HEK293 (cell line): ENCODE measurements around the gene PLIN5.

Experiments used
- CTCF ChIA-PET: fragments of 350-600 bp; formaldehyde crosslinking; extraction: SDS; loops from one replicate; lab custom pipeline; 2021; ENCODE audit warnings: antibody characterized with exemption; lab: Yijun Ruan, JAX
- POLR2A ChIA-PET: fragments of 300-600 bp; formaldehyde crosslinking; extraction: SDS; loops from one replicate; lab custom pipeline; 2020; ENCODE audit warnings: antibody characterized with exemption, inconsistent platforms; lab: Yijun Ruan, JAX
- H3K27ac ChIP-seq: fragments of 200-500 bp; sonication (Bioruptor generic); 2 replicates; pipeline ENCODE4 v1.5.1; 2014; ENCODE audit warnings: low read depth, low read length, control low read depth, inconsistent platforms; ENCODE audit errors: extremely low read depth
- H3K36me3 ChIP-seq, 2 experiments: fragments of 200-500 bp in 1 of 2; sonication (Bioruptor generic) in 1 of 2; 1 replicate in 1 of 2; 2 replicates in 1 of 2; pipeline ENCODE4 v1.5.1; 2014 to 2017; ENCODE audit warnings: inconsistent platforms in 2 of 2, low read length in 2 of 2; ENCODE audit not compliant: control insufficient read depth in 2 of 2, insufficient read depth in 1 of 2
- H3K4me1 ChIP-seq: fragments of 200-500 bp; sonication (Bioruptor generic); 2 replicates; pipeline ENCODE4 v1.5.1; 2014; ENCODE audit warnings: mild to moderate bottlenecking, low read length, inconsistent platforms; ENCODE audit not compliant: control insufficient read depth, insufficient read depth
- H3K4me3 ChIP-seq: 2 replicates; pipeline ENCODE4 v1.5.1; 2011; ENCODE audit warnings: low read depth, mild to moderate bottlenecking, control low read depth, low read length, moderate library complexity
- H3K9me3 ChIP-seq: fragments of 200-500 bp; sonication (Bioruptor generic); 2 replicates; pipeline ENCODE4 v1.5.1; 2014; ENCODE audit warnings: low read depth, low read length, inconsistent platforms; ENCODE audit not compliant: control insufficient read depth, insufficient read depth
- EGR2 ChIP-seq: fragments of 450-650 bp; formaldehyde crosslinking; IDR thresholded peaks from 2 replicates; pipeline ENCODE4 v1.5.1; 2016; ENCODE audit warnings: low read depth, missing biosample characterization, missing genetic modification characterization
- KLF7 ChIP-seq: fragments of 450-650 bp; formaldehyde crosslinking; IDR thresholded peaks from 2 replicates; pipeline ENCODE4 v1.5.1; 2016; ENCODE audit warnings: missing biosample characterization, missing genetic modification characterization, borderline replicate concordance
- OSR2 ChIP-seq: fragments of 450-650 bp; formaldehyde crosslinking; IDR thresholded peaks from 2 replicates; pipeline ENCODE4 v1.5.1; 2016; ENCODE audit warnings: missing biosample characterization, missing genetic modification characterization
- PRDM1 ChIP-seq: fragments of 450-650 bp; formaldehyde crosslinking; IDR thresholded peaks from 2 replicates; pipeline ENCODE4; 2016; ENCODE audit warnings: missing biosample characterization, missing genetic modification characterization
- WT1 ChIP-seq: fragments of 450-650 bp; formaldehyde crosslinking; IDR thresholded peaks from 2 replicates; pipeline ENCODE4 v1.5.1; 2016; ENCODE audit warnings: missing biosample characterization, missing genetic modification characterization
- ZBTB20 ChIP-seq: fragments of 450-650 bp; formaldehyde crosslinking; IDR thresholded peaks from 2 replicates; pipeline ENCODE4 v1.5.1; 2016; ENCODE audit warnings: missing biosample characterization, missing genetic modification characterization
- ZNF157 ChIP-seq: fragments of 450-650 bp; formaldehyde crosslinking; IDR thresholded peaks from 2 replicates; pipeline ENCODE4 v1.5.1; 2016; ENCODE audit warnings: missing biosample characterization, missing genetic modification characterization
- ZNF174 ChIP-seq: fragments of 450-650 bp; formaldehyde crosslinking; IDR thresholded peaks from 2 replicates; pipeline ENCODE4 v1.5.0; 2017; ENCODE audit warnings: missing biosample characterization, mild to moderate bottlenecking, missing genetic modification characterization
- ZNF398 ChIP-seq: fragments of 450-650 bp; formaldehyde crosslinking; IDR thresholded peaks from 2 replicates; pipeline ENCODE4 v1.5.1; 2017; ENCODE audit warnings: missing biosample characterization, missing genetic modification characterization
- ZNF423 ChIP-seq: fragments of 450-650 bp; formaldehyde crosslinking; IDR thresholded peaks from 2 replicates; pipeline ENCODE4 v1.5.1; 2016; ENCODE audit warnings: missing biosample characterization, missing genetic modification characterization
- ZNF426 ChIP-seq: fragments of 450-650 bp; formaldehyde crosslinking; IDR thresholded peaks from 2 replicates; pipeline ENCODE4 v1.5.1; 2017; ENCODE audit warnings: missing biosample characterization, missing genetic modification characterization, mild to moderate bottlenecking, inconsistent platforms, moderate library complexity
- ZNF558 ChIP-seq: fragments of 450-650 bp; formaldehyde crosslinking; IDR thresholded peaks from 2 replicates; pipeline ENCODE4 v1.5.1; 2016; ENCODE audit warnings: missing biosample characterization, missing genetic modification characterization
- ZNF561 ChIP-seq: fragments of 450-650 bp; IDR thresholded peaks from 2 replicates; pipeline ENCODE4 v1.5.1; 2018; ENCODE audit warnings: missing biosample characterization, missing genetic modification characterization, borderline replicate concordance
- ZNF571 ChIP-seq: fragments of 450-650 bp; formaldehyde crosslinking; IDR thresholded peaks from 2 replicates; pipeline ENCODE4 v1.5.0; 2017; ENCODE audit warnings: missing biosample characterization, missing genetic modification characterization
- ZNF596 ChIP-seq: fragments of 450-650 bp; IDR thresholded peaks from 2 replicates; pipeline ENCODE4 v1.5.0; 2018; ENCODE audit warnings: missing biosample characterization, mild to moderate bottlenecking, missing genetic modification characterization, moderate library complexity
- ZNF621 ChIP-seq: fragments of 450-650 bp; formaldehyde crosslinking; IDR thresholded peaks from 2 replicates; pipeline ENCODE4 v1.5.1; 2017; ENCODE audit warnings: missing biosample characterization, missing genetic modification characterization
- ZNF624 ChIP-seq: fragments of 450-650 bp; formaldehyde crosslinking; IDR thresholded peaks from 2 replicates; pipeline ENCODE4 v1.5.1; 2017; ENCODE audit warnings: missing biosample characterization, missing genetic modification characterization
- ZNF664 ChIP-seq: fragments of 450-650 bp; formaldehyde crosslinking; IDR thresholded peaks from 2 replicates; pipeline ENCODE4 v1.5.1; 2016; ENCODE audit warnings: missing biosample characterization, missing genetic modification characterization
- ZNF670 ChIP-seq: fragments of 450-650 bp; formaldehyde crosslinking; IDR thresholded peaks from 2 replicates; pipeline ENCODE4 v1.5.1; 2016; ENCODE audit warnings: missing biosample characterization, missing genetic modification characterization, low read depth
- ZNF707 ChIP-seq: fragments of 450-650 bp; formaldehyde crosslinking; IDR thresholded peaks from 2 replicates; pipeline ENCODE4 v1.5.1; 2016; ENCODE audit warnings: missing biosample characterization, missing genetic modification characterization
- ZNF747 ChIP-seq: fragments of 450-650 bp; formaldehyde crosslinking; IDR thresholded peaks from 2 replicates; pipeline ENCODE4 v1.5.1; 2016; ENCODE audit warnings: missing biosample characterization, missing genetic modification characterization
- ZXDB ChIP-seq: fragments of 450-650 bp; formaldehyde crosslinking; IDR thresholded peaks from 2 replicates; pipeline ENCODE4 v1.5.1; 2016; ENCODE audit warnings: missing biosample characterization, missing genetic modification characterization
- TF ChIP-seq, protein P1 (sequence below): fragments of 450-650 bp; IDR thresholded peaks from 2 replicates; pipeline ENCODE4 v1.5.1; 2018; ENCODE audit warnings: missing biosample characterization, missing genetic modification characterization
- TF ChIP-seq, protein P2 (sequence below): fragments of 450-650 bp; formaldehyde crosslinking; IDR thresholded peaks from 2 replicates; pipeline ENCODE4 v1.5.0; 2017; ENCODE audit warnings: missing biosample characterization, missing genetic modification characterization, borderline replicate concordance

Gene PLIN5

DNA sequence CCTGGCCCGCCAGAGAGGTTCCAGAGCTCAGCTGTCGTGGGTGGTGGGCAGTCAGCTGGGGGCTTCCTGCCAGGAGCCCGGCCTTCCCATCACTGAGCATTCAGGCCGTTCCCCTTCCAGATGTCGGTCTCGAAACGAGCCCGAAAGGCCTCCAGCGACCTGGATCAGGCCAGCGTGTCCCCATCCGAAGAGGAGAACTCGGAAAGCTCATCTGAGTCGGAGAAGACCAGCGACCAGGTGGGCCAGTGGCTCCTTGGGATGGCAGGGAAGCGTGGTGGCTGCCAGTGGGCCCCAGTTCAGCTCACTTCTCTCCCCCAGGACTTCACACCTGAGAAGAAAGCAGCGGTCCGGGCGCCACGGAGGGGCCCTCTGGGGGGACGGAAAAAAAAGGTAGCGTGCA lies 43.6 kb downstream of the PLIN5 start:
- Histone ChIP-seq H3K27ac (no peak overlapping the region), H3K36me3 (peaks cover 42 to 90% of the 10 kb centered on the region in 2 experiments; a peak in 2 of 3 replicates), H3K4me3 (no peak overlapping the region), H3K9me3 (no peaks in the 10 kb centered on the region), H3K4me1 (no peaks in the 10 kb centered on the region)
- CTCF ChIA-PET: no interaction called here
- TF ChIP-seq ZNF157 (tag by site-specific recombination) (no peak), ZNF664 (tag by site-specific recombination) (no peak), ZNF670 (no peak), ZNF707 (no peak), KLF7 (tag by site-specific recombination) (no peak), ZNF174 (tag by site-specific recombination) (no peak), WT1 (no peak), OSR2 (tag by site-specific recombination) (no peak), ZNF423 (tag by site-specific recombination) (no peak), ZNF596 (tag by site-specific recombination) (no peak), ZNF621 (tag by site-specific recombination) (no peak), PRDM1 (tag by site-specific recombination) (no peak), ZNF426 (tag by site-specific recombination) (no peak), ZNF571 (no peak), ZBTB20 (no peak), ZNF747 (tag by site-specific recombination) (no peak)
- TF ChIP-seq, all 188 proteins: peak for 0
- POLR2A ChIA-PET: interaction anchor here (0.6 kb wide), 1 partner anchor 10 kb away, joined by 5 read pairs; no protein-coding TSS in a partner anchor

DNA sequence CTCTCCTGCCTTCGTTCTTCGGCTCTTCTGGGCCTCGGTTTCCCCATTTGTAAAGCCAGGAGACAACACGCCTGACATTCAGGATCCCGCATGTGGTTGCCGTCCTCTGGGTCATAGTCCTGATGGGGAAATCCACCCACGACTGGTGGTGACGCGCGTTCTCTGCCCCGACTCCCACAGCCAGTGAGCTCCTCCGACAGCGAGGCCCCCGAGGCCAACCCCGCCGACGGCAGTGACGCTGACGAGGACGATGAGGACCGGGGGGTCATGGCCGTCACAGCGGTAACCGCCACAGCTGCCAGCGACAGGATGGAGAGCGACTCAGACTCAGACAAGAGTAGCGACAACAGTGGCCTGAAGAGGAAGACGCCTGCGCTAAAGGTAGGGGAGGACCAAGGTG lies 46.5 kb downstream of the PLIN5 start:
- TF ChIP-seq ZNF558 (no peak), ZNF423 (tag by site-specific recombination) (no peak), ZNF398 (tag by site-specific recombination) (no peak), ZNF624 (tag by site-specific recombination) (no peak), ZNF561 (no peak), ZXDB (no peak)
- TF ChIP-seq, protein P1, sequence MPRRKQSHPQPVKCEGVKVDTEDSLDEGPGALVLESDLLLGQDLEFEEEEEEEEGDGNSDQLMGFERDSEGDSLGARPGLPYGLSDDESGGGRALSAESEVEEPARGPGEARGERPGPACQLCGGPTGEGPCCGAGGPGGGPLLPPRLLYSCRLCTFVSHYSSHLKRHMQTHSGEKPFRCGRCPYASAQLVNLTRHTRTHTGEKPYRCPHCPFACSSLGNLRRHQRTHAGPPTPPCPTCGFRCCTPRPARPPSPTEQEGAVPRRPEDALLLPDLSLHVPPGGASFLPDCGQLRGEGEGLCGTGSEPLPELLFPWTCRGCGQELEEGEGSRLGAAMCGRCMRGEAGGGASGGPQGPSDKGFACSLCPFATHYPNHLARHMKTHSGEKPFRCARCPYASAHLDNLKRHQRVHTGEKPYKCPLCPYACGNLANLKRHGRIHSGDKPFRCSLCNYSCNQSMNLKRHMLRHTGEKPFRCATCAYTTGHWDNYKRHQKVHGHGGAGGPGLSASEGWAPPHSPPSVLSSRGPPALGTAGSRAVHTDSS: no peak

GRCh38 chr19:4487572-4487971 lies 47.5 kb downstream of the PLIN5 start:
- Histone ChIP-seq H3K27ac (no peak overlapping the region), H3K4me3 (no peak overlapping the region), H3K36me3 (peaks cover 34 to 77% of the 10 kb centered on the region in 2 experiments; a peak in 2 of 3 replicates), H3K4me1 (no peaks in the 10 kb centered on the region), H3K9me3 (no peaks in the 10 kb centered on the region)
- POLR2A ChIA-PET: no interaction called here
- CTCF ChIA-PET: interaction anchor here (0.6 to 0.7 kb wide), 2 partner anchors 31 to 80 kb away, joined by 3 to 4 read pairs; partner anchors contain the start of gene PLIN4
- TF ChIP-seq, protein P2, sequence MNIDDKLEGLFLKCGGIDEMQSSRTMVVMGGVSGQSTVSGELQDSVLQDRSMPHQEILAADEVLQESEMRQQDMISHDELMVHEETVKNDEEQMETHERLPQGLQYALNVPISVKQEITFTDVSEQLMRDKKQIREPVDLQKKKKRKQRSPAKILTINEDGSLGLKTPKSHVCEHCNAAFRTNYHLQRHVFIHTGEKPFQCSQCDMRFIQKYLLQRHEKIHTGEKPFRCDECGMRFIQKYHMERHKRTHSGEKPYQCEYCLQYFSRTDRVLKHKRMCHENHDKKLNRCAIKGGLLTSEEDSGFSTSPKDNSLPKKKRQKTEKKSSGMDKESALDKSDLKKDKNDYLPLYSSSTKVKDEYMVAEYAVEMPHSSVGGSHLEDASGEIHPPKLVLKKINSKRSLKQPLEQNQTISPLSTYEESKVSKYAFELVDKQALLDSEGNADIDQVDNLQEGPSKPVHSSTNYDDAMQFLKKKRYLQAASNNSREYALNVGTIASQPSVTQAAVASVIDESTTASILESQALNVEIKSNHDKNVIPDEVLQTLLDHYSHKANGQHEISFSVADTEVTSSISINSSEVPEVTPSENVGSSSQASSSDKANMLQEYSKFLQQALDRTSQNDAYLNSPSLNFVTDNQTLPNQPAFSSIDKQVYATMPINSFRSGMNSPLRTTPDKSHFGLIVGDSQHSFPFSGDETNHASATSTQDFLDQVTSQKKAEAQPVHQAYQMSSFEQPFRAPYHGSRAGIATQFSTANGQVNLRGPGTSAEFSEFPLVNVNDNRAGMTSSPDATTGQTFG (tag by site-specific recombination): no peak
- no peak for TF ChIP-seq EGR2

More for the DNA sequence above, 46.5 kb downstream of the PLIN5 start:
- Histone ChIP-seq H3K4me3 (no peak overlapping the region), H3K9me3 (no peaks in the 10 kb centered on the region), H3K4me1 (no peaks in the 10 kb centered on the region), H3K27ac (no peak overlapping the region), H3K36me3 (peaks cover 42 to 77% of the 10 kb centered on the region in 2 experiments; a peak in 2 of 3 replicates)
- ChIA-PET CTCF (no interaction called here), POLR2A (interaction anchor here (0.5 kb wide), 1 partner anchor 144 kb away, joined by 4 read pairs; no protein-coding TSS in a partner anchor)
